HepG2 (cell line): ENCODE measurements around the gene NDUFA8. TPM values are rescaled to one million over a fixed set of nuclear protein-coding genes. Genes with fewer than 3 reads are reported as not detected.
A peak's percentile ranks its signal among the peaks of the same experiment; 100 is the strongest.

Experiments
- ATAD3A ChIP-seq: sonication (generic); formaldehyde crosslinking; IDR thresholded peaks from 2 replicates; pipeline ENCODE4 v1.4.0; 2020; ENCODE audit warnings: missing genetic modification reagents
- ATF4 ChIP-seq, 2 experiments: fragments of 450-650 bp in 1 of 2; sonication (generic) in 1 of 2; formaldehyde crosslinking; IDR thresholded peaks; 2 replicates each; pipeline versions ENCODE4 v1.5.0 to v1.8.0; 2020 to 2022; ENCODE audit warnings: mild to moderate bottlenecking in 1 of 2, missing genetic modification reagents in 1 of 2
- CREB3 ChIP-seq: sonication (generic); formaldehyde crosslinking; IDR thresholded peaks from 2 replicates; pipeline ENCODE4 v1.5.0; 2020; ENCODE audit warnings: missing genetic modification reagents
- ELF1 ChIP-seq: sonication (generic); formaldehyde crosslinking; IDR thresholded peaks from 2 replicates; pipeline ENCODE4 v1.4.0; 2020; ENCODE audit warnings: missing genetic modification reagents
- POLR2AphosphoS5 ChIP-seq: IDR thresholded peaks from 2 replicates; pipeline ENCODE4 v1.6.1; 2012; ENCODE audit warnings: low read depth, low read length
- SALL1 ChIP-seq: sonication (generic); formaldehyde crosslinking; IDR thresholded peaks from 2 replicates; pipeline ENCODE4 v1.8.0; 2022; ENCODE audit warnings: mild to moderate bottlenecking, missing genetic modification reagents
- SIN3A ChIP-seq: IDR thresholded peaks from 2 replicates; pipeline ENCODE4 v1.6.1; 2011; ENCODE audit warnings: low read depth, mild to moderate bottlenecking, control low read depth, low read length, borderline replicate concordance
- SIX4 ChIP-seq: sonication (generic); formaldehyde crosslinking; IDR thresholded peaks from 2 replicates; pipeline ENCODE4 v1.4.0; 2020; ENCODE audit warnings: missing genetic modification reagents
- ZBED4 ChIP-seq: sonication (generic); formaldehyde crosslinking; IDR thresholded peaks from 2 replicates; pipeline ENCODE4 v1.4.0; 2020; ENCODE audit warnings: missing genetic modification reagents, borderline replicate concordance
- ZNF101 ChIP-seq: sonication (generic); formaldehyde crosslinking; IDR thresholded peaks from 2 replicates; pipeline ENCODE4 v1.4.0; 2020; ENCODE audit warnings: mild to moderate bottlenecking, low read depth, missing genetic modification reagents, borderline replicate concordance
- ZNF263 ChIP-seq: sonication (generic); formaldehyde crosslinking; IDR thresholded peaks from 2 replicates; pipeline ENCODE4 v1.4.0; 2020; ENCODE audit warnings: missing genetic modification reagents
- ZNF30 ChIP-seq: sonication (generic); formaldehyde crosslinking; IDR thresholded peaks from 2 replicates; pipeline ENCODE4 v1.5.0; 2020; ENCODE audit warnings: mild to moderate bottlenecking, missing genetic modification reagents
- ZNF383 ChIP-seq: sonication (generic); formaldehyde crosslinking; IDR thresholded peaks from 2 replicates; pipeline ENCODE4 v1.4.0; 2020; ENCODE audit warnings: missing genetic modification reagents, mild to moderate bottlenecking, borderline replicate concordance
- ZNF451 ChIP-seq: sonication (generic); formaldehyde crosslinking; IDR thresholded peaks from 2 replicates; pipeline ENCODE4 v1.5.0; 2020; ENCODE audit warnings: mild to moderate bottlenecking, missing genetic modification reagents
- ZNF609 ChIP-seq: sonication (generic); formaldehyde crosslinking; IDR thresholded peaks from 2 replicates; pipeline ENCODE4 v1.4.0; 2020; ENCODE audit warnings: mild to moderate bottlenecking, missing genetic modification reagents, borderline replicate concordance
- ZNF770 ChIP-seq: sonication (generic); formaldehyde crosslinking; IDR thresholded peaks from 2 replicates; pipeline ENCODE4 v1.5.0; 2020; ENCODE audit warnings: mild to moderate bottlenecking, missing genetic modification reagents
- polyA plus RNA-seq, 8 experiments: library from polyadenylated mRNA; depleted of rRNA in 3 of 8; stranded (reverse) in 7 of 8; unstranded in 1 of 8; fragments of >200 nt; fragmentation: Illumina TruSeq in 4 of 8; extraction: Trizol in 4 of 8; gene quantifications; 2 replicates each; pipeline versions ENCODE4 v1.2.1 to v1.2.3, GENCODE V29; 2011 to 2016; ENCODE audit warnings: low read depth in 4 of 8, missing spikeins in 1 of 8, mixed read lengths in 1 of 8; ENCODE audit not compliant: insufficient read depth in 1 of 8
- total RNA-seq, 5 experiments: library from RNA; depleted of rRNA; stranded (reverse); fragments of >200 nt; fragmentation: Illumina TruSeq; extraction: Trizol; gene quantifications; 2 replicates each; pipeline ENCODE4 v1.2.3, GENCODE V29; 2016; ENCODE audit warnings: low read depth in 1 of 5

Gene NDUFA8
- total and polyA plus RNA-seq, 2 of the 13 experiments (the other 11 are each of a cell fraction or from before 2014, with no cell fraction given) = 68.6 to 71.7 TPM

- TF ChIP-seq ZNF101 (CRISPR knock-in tag) (no peak), ZNF263 (no peak), SIN3A (no peak), SIX4 (CRISPR knock-in tag) (no peak), ZNF383 (CRISPR knock-in tag) (no peak), ZNF770 (CRISPR knock-in tag) (no peak), CREB3 (CRISPR knock-in tag) (no peak), ZNF30 (CRISPR knock-in tag) (no peak), ATAD3A (no peak), ZNF609 (CRISPR knock-in tag) (peak; percentile 29; the same call in 1 of the 2 replicates), ELF1 (no peak), ZNF451 (CRISPR knock-in tag) (no peak), SALL1 (CRISPR knock-in tag) (peak; percentile 66), ATF4 (CRISPR knock-in tag; IDR thresholded peaks at IDR 0.05) (no peak), POLR2AphosphoS5 (peak; percentile 42; the same call in 1 of the 2 replicates), ZBED4 (no peak)
These were observed 20.9 kb downstream of the NDUFA8 start (continued) for GRCh38 chr9:122138560-122139268.
